Renal cortex interstitium (tissue), 11 donors: Measurements from ENCODE around the gene INPP5A. TPM values are rescaled to one million over a fixed set of nuclear protein-coding genes. Genes with fewer than 3 reads are reported as not detected.
A peak's percentile ranks its signal among the peaks of the same experiment; 100 is the strongest.

Experiments used
- DNase-seq, 11 donors: peaks; one replicate each; pipeline ENCODE4 v3.0.0-alpha.2; 2013; ENCODE audit warnings: low read depth in 9 of 11, low spot score in 4 of 11; ENCODE audit errors: extremely low read depth in 1 of 11
- polyA plus RNA-seq, 3 donors: library from polyadenylated mRNA; unstranded; fragments of 120-200 nt; gene quantifications; one replicate each; pipeline ENCODE4 v1.2.1, GENCODE V29; 2013; ENCODE audit not compliant: insufficient read length in 3 of 3

Gene INPP5A
- polyA plus RNA-seq, 3 donors: 30.7 to 33.1 (median 31.3) TPM

DNA sequence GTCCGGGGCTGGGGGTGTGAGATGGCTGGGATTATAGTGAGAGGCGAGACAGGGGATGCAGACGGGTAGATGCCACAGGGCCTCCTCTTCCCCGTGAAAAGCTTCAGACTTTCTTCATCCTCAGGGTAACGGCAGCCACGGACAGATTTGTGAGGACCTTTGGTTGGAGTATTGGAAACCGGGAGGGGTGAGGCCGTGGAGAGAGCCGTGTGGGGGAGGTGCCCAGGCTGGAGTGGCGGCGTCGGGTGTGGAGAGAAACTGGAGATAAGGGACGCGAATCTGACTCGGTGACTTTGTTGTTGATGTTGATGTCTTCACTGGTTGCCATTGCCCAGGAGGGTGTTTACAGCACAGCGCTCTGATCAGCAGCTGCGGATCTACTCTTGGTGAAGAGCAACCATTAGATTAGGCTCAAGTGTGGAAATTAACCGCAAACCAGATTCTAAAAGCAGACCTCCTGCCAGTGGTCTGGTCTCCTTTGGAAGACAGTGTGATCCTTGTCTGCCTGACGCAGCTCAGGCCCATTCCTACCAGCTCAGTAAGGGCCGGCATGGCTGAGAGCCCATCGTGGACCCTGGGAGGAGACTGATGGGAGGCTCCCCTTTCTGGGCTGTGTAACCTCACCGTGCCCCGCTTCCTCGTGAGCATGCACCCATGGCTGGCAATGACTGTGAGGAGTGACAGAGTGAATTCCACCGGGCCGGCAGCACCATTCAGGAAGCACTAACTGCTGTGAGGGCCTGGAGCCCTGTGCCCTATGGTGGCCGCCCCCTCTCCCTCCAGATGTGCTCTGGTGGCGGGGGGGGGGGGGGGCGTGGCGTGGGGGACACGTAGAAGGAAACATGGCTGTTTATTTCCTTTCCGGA, 90.3 kb downstream of the INPP5A start:
- peak in 1 of 11 donors; percentile 33 for DNase-seq

DNA sequence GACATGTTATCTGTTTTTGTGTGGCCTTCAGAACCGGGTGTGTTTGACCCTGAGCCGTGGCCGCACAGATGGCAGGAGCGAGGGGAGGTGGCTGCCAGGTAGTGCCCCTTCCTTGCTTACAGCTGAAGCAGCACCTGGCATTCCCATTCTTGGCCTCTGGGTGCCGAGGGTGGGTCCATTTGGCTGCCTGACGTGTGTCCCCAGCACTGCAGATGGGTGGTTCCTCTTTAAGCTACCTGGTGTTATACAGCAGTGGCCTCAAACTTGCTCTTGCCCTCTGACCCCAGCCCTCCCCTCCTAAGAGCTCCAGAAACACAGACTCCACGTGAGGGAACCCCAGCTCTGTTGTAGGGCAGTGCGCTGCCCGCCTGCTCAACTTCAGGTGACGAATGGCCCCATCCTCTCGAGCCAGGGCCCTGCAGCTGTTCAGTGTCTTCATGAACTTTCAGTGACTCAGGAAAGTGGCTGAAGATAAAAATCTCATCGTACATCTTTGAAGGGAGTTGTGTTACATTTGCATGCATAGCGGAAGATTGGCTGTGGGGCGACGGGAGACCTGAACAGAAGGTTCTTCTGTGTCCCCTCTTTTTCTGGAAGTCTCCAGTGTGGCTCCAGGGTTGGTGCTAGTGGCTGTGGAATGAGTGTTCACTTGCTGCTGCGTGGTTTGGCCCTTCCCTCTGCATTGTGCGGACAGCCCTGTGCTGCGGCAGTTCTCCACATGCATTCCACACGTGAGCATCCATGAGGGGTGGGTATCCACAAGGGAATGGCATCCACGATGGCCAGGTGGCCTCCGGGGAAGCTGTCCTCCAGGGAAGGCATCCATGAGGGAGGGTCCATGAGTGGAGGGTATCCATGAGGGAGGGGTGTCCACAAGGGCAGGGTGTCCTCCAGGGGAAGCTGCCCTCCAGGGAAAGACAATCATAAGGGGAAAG, 91.6 kb downstream of the INPP5A start:
- peak in 1 of 11 donors; percentile 29 for DNase-seq

DNA sequence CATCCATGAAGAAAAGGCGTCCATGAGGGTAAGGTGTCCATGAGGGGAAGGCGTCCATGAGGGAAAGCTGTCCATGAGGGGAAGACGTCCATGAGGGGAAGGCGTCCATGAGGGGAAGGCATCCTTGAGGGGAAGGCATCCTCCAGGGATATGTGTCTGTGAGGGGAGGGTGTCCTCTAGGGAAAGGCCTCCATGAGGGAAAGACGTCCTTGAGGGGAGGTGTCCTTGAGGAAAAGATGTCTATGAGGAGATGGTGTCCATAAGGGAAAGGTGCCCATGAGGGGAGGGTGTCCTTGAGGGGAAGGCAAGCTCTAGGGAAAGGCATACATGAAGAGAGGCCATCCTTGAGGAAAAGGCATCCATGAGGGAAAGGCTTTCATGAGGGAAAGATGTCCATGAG, 92.6 kb downstream of the INPP5A start:
- DNase-seq: no peak

DNA sequence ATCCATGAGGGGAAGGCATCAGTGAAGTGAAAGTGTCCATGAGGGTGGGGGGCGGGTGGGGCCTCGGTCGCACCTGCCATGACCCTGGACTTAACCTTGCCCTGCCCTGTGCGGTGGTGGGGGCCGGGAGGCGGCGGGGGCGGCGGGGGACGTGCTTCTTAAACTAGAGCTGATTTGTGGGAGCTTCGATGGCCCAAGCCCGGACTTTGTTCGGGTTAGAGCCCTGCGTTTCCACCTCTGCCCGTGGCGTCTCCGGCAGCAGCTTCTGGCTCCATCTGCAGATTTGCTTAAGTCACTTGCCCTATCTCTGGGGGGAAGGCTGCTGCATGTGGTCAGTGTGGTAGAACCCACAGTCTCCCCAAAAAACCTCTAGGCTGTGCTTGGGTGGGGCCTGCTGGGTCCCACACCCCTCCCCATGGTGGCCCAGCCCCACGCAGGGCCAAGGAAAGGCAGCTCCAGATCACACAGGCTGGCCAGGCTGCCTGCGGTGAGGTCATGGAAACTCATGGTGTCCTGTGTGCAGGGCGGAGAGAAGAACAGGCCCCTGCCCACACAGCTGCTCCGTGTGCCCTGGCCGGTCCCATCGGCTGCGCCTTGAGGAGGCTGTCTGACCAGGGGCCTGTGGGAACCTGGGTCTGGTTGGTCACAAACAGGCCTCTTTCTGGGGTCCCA, 93.2 kb downstream of the INPP5A start:
- DNase-seq: no peak

DNA sequence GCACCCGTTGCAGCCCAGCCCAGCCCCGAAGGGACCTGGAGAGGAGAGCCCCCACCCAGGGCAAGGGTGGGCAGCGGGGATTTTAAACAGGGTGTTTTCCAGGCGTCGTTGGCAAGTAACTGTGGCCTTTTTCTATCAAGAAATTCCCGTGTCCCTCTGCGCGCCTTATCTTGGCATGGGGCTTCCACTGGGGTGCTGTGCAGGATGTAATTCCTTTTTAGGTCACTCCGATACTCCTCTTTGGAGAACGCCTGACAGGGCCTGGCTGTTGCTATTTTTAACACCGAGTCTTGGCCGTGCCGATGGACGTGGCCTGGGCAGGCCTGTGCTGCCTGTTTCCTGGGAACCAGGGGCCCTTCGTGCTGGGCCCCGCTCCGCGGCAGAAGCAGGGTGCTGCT, 93.8 kb downstream of the INPP5A start:
- DNase-seq: no peak

DNA sequence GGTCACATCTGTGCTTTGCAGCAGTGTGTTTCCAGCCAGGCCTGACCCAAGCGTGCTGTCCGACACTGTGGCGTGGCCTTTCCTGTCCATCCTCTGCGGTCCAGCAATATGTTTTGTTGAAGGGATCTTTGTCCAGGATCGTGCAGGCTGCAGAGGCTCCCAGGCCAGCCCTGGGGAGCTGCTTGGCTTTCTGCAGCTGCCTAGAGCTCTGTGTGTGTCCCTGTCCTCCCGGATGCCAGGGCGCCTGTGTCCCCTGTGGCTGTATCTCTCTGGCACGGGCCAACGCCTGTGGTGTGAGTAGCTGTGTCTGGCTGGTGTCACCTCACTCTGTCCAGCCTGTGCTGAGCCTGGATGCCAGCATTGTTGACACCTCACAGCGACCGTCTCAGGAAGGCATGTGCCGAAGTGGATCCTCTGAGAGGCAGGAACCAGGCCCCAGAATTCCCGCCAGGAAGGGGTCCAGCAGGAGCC, 94.5 kb downstream of the INPP5A start:
- no peak for DNase-seq

DNA sequence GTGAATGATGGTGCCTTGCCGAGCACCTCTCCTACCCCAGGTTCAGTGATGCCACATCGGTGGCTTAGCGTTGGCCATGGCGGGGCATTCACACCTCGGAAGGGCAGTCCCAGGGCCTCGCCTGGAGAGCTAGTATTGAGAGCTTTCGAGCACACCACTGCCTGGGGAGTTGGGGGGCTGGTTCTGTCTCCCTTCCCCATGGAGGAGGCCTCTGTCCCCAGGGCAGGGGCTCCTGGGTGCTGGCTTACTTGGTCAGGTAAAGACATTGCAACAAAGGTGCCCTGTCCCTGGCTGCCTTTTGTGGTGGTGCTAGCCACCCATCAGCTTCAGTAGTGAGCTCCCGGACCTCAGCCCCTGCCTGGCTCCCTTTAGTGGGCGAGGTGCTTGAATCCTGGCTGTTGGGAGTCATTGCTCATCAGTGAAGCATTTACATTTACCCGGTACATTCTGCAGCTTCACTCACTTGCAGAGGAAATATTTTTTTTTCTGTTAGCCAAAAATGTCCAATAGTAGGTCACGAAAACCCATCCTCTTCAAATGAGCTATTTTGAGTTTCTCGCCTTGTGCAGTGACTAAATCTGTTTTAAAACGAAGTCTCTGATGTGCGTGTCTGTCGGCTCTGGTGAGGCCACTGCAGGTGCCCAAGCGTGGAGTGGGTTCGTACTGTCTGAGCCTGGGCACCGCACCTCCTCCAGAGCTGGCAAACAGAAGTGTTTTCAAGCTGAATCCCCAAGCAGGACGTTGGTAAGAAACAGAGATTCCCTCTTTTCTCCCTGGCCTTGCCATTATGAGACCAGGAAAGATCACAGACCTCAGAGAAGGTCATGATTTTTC, 95.5 kb downstream of the INPP5A start:
- no peak for DNase-seq

DNA sequence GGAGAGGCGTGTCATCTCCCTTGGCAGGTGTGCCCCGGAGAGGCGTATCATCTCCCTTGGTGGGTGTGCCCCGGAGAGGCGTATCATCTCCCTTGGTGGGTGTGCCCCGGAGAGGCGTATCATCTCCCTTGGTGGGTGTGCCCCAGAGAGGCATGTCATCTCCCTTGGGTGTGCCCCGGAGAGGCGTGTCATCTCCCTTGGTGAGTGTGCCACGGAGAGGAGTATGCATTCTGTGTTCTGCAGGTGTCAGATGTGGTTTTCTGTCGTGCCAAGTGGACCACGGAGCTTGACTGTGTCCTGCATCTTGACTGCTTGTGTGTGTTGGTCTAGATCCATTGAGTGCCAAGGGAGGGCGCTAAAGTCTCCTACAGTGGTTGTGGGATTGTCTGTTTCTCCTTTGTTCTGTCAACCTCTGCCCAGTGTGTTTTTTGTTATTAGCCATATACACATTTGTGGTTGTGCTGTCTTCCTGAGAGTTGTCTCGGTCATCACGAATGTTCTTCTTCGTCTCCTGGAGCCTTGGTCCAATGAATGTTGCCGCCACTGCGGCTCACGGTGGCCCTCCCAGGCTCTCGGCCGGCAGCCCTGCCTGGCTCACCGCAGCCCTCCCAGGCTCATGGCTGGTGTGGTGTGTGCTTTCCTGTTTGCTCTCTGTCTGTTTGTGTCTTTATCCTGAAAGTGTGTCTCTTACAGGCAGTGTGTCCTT, 96.8 kb downstream of the INPP5A start:
- DNase-seq: no peak

DNA sequence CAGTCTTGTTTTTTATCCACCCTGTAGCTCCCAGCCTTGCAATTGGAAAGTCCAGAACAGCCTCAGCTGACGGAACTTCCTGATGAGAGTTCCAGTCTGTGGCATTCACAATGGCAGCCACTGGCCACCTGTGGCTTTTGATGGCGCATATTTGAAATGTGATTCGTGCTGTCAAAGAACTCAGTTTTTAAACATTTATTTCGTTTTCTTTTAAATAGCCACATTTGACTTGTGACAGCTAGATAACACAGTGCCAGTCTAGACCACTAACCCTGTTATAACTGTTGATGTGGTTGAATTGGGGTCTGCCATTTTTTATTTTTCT, 97.3 kb downstream of the INPP5A start:
- DNase-seq: no peak

DNA sequence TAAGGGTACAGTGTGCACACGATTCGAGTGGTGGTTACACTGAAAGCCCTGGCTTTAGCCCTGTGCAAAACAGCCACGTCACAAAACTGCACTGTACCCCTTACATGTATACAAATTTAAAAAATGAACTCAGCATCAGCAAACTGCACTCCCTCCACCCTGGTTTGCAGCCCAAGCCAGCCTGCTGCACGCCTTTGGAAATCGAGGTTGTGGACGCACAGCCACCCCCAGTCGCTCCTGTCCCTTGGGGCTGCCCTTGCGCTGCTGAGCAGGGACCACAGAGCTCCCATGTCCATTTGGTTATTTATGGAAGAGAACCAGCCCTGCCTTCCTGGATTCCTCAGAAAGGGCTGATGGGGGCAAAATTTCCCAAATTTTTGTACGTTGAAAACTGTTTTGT, 98.8 kb downstream of the INPP5A start:
- DNase-seq: no peak

DNA sequence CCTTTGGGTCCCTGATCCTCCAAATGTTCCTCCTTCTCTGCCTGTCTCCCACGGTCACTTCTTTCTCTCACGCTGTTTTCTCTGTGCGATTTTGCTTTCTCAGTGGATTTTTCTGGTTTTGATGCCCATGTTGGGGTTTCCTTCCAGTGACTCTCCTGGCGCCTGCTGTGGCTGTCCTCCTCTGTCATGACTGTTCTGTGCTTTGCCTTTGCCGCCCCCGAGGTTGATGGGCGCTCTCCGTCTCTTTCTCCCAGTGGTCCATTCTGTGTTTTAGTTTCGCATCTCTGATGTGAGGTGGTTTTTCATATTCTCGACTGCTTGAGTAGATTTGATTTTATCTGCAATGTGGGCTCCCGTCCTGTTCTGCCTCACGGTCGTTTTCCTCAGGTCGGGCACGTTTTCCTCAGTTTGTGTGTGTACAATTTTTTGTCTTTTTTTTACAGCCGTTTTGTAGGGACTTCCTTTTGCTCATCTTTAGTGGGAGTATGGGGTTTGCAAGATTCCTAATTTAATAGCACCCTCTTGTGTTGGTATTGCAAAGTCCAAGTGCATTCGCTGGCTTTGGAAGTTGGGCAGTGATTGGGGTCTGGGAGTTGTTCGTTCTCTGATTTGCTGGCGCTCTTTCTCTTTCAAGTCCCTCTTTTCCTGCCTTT, 100.0 kb downstream of the INPP5A start:
- peak in 7 of 11 donors; percentile 54 to 63 (median 61) for DNase-seq

DNA sequence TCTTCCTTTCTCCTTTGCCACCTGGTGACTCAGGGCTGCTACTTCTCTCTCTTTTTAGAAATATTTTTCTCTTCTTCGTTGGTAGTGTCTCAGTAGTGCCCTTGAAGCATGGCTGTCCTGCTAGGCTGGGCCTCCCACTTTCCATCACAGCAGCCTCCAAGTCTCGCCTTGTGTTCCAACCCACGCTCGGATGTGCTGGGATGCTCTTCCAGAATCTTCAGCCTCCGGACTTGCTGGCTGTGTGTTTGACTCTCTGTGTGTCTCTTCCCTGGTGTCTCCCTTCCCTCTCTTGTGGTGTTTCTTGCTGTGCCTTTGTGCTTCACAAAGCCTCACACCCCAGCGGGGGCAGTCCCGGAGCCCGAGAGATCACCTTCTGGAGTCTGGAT, 100.5 kb downstream of the INPP5A start:
- no peak for DNase-seq

DNA sequence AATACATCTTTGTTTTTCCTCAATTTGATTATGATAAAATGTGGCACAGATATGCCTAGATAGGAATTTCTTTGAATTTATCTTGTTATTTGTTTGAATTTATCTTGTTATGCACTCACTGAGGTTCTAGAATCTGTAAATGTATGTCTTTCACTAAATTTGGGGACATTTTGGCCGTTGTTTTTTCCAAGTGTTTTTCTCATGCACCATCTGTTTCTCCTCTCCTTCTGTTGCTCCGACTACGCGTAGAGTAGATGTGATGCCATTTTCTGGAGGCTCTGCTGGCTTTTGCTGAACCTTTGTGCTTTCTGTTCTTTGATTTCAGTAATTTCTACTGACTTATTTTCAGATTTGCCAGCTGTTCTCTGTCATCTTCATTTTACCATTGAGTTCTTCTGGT, 101.9 kb downstream of the INPP5A start:
- DNase-seq: no peak

DNA sequence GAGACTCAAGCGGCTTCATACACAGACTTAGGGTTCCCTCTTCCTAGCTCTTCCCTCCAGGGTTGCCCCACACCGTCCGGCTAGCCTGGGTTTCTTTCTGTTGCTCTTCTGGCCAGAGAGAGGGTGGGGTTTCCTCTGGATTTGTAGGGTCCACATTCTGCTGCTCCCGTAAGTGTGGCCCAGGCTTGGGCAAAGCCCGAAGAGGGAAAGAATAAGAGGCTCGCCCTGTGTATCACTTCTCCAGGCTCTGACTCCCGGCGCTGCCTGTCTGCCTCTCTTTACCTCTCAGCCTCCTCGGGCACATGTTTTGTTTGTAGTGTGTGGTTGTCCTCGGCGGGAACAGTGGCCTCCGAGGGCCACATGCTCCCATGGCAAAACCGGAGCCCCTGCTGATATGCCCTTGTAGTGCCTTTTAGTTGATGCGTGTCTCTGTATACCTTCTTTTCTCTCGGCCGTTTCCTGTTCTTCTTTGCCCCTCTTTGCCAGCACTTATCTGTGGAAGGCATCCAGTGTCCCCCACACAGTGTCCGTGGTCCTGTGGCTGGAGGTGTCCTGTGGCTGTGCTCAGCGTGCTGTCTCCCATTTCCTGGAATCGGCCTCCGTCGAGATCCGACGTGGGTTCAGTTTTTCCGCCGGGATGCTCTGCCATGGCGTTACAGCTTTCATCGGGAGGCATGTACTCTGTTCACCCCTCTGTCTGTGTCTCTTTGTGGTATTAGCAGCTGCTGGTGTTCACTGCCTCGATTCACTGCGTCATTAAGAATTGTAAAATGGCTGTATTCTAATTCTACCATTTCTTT, 102.9 kb downstream of the INPP5A start:
- no peak for DNase-seq

DNA sequence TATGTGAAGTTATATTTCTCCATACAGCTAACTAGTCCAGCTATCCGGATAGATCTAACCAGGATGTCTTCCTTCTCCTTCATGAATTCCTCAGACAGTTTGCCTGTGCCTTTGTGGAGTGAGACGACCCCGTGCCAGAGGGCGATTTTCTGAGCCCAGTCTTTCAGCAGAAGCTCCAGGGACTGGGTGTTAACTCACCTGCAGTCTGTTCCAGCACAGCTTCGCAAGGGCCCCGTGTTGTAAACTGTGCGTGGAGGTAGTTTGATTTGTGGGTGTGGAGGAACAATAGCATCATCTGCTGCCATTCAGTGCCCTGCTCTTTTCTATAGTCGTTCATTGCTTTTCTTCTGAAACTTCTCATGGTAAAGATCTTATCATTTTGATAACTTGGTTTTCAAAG, 103.8 kb downstream of the INPP5A start:
- no peak for DNase-seq

DNA sequence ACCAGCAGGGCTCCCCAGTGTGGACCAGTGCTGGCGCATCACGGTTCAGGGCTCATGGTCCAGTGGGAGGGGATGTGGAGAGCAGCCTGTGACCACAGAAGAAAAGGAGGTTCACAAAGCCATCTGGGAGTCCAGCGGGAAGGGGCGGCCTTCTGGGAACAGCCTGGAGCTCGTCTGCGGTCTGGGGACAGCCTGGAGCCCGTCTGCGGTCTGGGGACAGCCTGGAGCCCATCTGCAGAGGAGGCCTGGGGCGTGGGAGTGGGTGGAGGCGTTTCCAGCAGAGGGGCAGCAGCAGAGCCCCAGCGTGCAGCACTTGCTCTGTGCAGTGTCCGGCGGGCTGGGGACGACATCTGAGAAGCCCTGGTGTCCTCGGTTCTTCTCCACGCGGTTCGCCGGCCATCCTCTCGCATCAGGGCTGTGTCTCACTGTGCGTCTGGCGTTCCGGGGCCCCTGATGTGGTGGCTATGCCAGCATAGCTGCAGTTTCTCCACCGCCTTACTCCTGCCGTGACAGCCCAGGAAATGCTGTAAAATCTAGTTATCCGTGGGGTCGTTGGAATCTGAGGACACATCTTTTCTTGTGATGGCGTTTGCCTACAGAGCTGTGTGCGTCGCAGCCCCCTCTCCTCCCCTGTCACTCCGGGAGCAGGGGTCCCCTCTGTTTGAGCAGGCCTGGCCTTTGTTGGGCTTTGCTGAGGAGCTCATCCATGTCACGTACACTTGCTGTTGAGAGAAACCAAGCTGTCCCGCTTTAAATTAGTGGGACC, 104.6 kb downstream of the INPP5A start:
- DNase-seq: no peak
